Astrocyte of the cerebellum (primary cell): Measurements from ENCODE around the gene CA9.
A peak's percentile ranks its signal among the peaks of the same experiment; 100 is the strongest.

Experiments used
- DNase-seq: peaks from one replicate; pipeline ENCODE4 v3.0.0-alpha.2; 2011; ENCODE audit warnings: low read depth
- H3K4me3 ChIP-seq: 2 replicates; pipeline ENCODE4 v1.5.1; 2011; ENCODE audit warnings: mild to moderate bottlenecking, low read depth, low read length, moderate library complexity
- CTCF ChIP-seq: IDR thresholded peaks from 2 replicates; pipeline ENCODE4 v1.5.1; 2012; ENCODE audit warnings: low read length, low read depth, moderate library complexity, mild to moderate bottlenecking; ENCODE audit errors: missing control alignments
- in situ Hi-C: cut with HindIII; loops from 2 replicates; pipeline ENCODE4 v1.10.0; 2017; ENCODE audit warnings: low sequenced_read_pairs

The CA9 gene

GRCh38 chr9:35666549-35666948, 7.2 kb upstream of the CA9 start:
- in situ Hi-C loops, result no loop called here
- H3K4me3 ChIP-seq, result no peak overlapping the region
- no peak for TF ChIP-seq CTCF
- DNase-seq, result no peak

GRCh38 chr9:35667939-35668338, 5.8 kb upstream of the CA9 start:
- in situ Hi-C loops, result no loop called here
- H3K4me3 ChIP-seq, result no peak overlapping the region
- no peak for DNase-seq
- TF ChIP-seq CTCF, result no peak

GRCh38 chr9:35669331-35670145, 4.2 kb upstream of the CA9 start:
- H3K4me3 ChIP-seq, result no peak overlapping the region
- no peak for TF ChIP-seq CTCF
- in situ Hi-C loops, result loop anchor here (10.0 kb wide), 1 partner anchor 65 kb away; the partner anchor contains the start of gene TESK1
- DNase-seq, result no peak

- in situ Hi-C loops, result loop anchor here (10.0 kb wide), 1 partner anchor 69 kb away; the partner anchor contains the start of gene TESK1
- no peak overlapping the region for H3K4me3 ChIP-seq
- no peak for DNase-seq
- TF ChIP-seq CTCF, result no peak
Observed at GRCh38 chr9:35674025-35674361, 265 bp downstream of the CA9 start.

GRCh38 chr9:35675204-35675603, 1.5 kb downstream of the CA9 start:
- H3K4me3 ChIP-seq, result peak overlapping the region; percentile 39
- no peak for DNase-seq
- in situ Hi-C loops, result loop anchor here (5.0 to 10.0 kb wide), 2 partner anchors 37 to 70 kb away; partner anchors contain the start of gene TESK1
- TF ChIP-seq CTCF, result no peak

- no peak for TF ChIP-seq CTCF
- in situ Hi-C loops, result loop anchor here (5.0 to 10.0 kb wide), 2 partner anchors 36 to 71 kb away; partner anchors contain the start of gene TESK1
Observed at GRCh38 chr9:35675732-35676392, 2.1 kb downstream of the CA9 start.

More at GRCh38 chr9:35675732-35676392, 2.1 kb downstream of the CA9 start:
- H3K4me3 ChIP-seq, result peak overlapping the region; percentile 39
- no peak for DNase-seq
